Peyer's patch (tissue), 4 donors: Measurements from ENCODE around the gene E2F4.

Source experiments
- POLR2A ChIP-seq, 2 donors: fragments of 450-650 bp; IDR thresholded peaks; one replicate each; pipeline ENCODE4 v1.5.1; 2017; ENCODE audit warnings: antibody characterized with exemption in 2 of 2, mild to moderate bottlenecking in 2 of 2, moderate library complexity in 2 of 2
- TF ChIP-seq, protein P1 (sequence below), 6 experiments: fragments of 450-650 bp in 4 of 6; fragments of 200-600 bp in 2 of 6; sonication (generic) in 1 of 6; IDR thresholded peaks; one replicate each; pipeline ENCODE4 v1.5.1; 2017 to 2019; ENCODE audit warnings: antibody characterized with exemption in 6 of 6, mild to moderate bottlenecking in 3 of 6, moderate library complexity in 1 of 6

DNA sequence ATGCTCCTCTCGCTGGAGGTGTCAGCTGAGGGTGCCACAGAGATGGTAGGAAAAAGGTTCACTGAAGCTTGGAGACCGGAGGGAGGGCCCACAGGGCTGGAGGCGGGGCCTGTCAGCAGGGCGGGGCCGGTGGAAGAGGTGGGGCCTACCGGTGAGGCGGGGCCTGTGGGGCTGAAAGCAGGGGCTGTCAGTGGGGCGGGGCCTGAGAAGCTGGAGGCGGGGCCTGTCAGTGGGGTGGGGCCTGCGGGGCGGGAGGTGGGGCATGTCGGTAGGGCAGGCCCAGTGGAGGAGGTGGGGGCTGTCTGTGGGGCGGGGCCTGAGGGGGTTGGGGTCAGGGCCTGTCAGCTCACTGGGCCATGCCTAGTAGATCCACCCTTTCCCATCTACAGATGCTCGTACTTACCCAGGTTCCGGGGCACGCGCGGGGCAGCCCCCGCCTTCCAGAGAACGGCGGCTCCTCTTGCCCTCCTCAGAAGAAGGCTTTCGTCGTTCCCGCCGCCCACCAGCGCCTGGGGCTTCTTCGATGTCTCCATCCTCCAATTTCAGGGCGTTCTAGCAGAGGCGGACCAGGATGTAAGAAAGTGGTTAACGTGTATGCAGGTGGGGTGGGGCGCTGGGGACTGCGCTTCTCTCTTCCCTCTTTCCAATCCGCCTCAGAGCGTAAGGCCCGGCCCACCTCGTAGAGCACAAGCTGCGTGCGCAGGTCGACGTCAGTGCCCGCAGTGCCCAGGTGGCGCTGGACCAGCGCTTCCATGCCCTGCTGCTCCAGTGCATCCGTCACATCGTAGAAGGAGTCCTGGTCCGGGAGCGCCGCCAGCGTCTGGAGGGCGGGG lies 44.8 kb downstream of the E2F4 start:
- TF ChIP-seq, protein P1, sequence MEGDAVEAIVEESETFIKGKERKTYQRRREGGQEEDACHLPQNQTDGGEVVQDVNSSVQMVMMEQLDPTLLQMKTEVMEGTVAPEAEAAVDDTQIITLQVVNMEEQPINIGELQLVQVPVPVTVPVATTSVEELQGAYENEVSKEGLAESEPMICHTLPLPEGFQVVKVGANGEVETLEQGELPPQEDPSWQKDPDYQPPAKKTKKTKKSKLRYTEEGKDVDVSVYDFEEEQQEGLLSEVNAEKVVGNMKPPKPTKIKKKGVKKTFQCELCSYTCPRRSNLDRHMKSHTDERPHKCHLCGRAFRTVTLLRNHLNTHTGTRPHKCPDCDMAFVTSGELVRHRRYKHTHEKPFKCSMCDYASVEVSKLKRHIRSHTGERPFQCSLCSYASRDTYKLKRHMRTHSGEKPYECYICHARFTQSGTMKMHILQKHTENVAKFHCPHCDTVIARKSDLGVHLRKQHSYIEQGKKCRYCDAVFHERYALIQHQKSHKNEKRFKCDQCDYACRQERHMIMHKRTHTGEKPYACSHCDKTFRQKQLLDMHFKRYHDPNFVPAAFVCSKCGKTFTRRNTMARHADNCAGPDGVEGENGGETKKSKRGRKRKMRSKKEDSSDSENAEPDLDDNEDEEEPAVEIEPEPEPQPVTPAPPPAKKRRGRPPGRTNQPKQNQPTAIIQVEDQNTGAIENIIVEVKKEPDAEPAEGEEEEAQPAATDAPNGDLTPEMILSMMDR (IDR thresholded peaks at IDR 0.05): no peak
- no peak for TF ChIP-seq POLR2A (IDR thresholded peaks at IDR 0.05)
